HFFc6 (cell line): ENCODE results near the gene SPIRE2. TPM values are rescaled to one million over a fixed set of nuclear protein-coding genes. Genes with fewer than 3 reads are reported as not detected.
"Not testable (repeated sequence)": the region's sequence is repeated elsewhere in the genome, so short reads cannot be mapped to it uniquely, and the experiment has no call there.

ENCODE experiments used
- DNase-seq: peaks from one replicate; pipeline ENCODE4 v3.0.0-alpha.2; 2018
- H3K27ac Mint-ChIP-seq: 2 replicates; pipeline ENCODE4 v1.8.0; 2020; ENCODE audit warnings: mild to moderate bottlenecking, mixed read lengths
- H3K27me3 Mint-ChIP-seq: 2 replicates; pipeline ENCODE4 v1.8.0; 2021; ENCODE audit warnings: mild to moderate bottlenecking, moderate library complexity, mixed read lengths; ENCODE audit not compliant: insufficient read depth
- H3K36me3 Mint-ChIP-seq: 2 replicates; pipeline ENCODE4 v1.8.0; 2021; ENCODE audit warnings: low read depth, mixed read lengths
- H3K4me1 Mint-ChIP-seq: 2 replicates; pipeline ENCODE4 v1.8.0; 2020; ENCODE audit warnings: low read depth, mixed read lengths
- H3K4me3 Mint-ChIP-seq: 2 replicates; pipeline ENCODE4 v1.8.0; 2020; ENCODE audit warnings: mild to moderate bottlenecking, moderate library complexity, mixed read lengths
- H3K9me3 Mint-ChIP-seq: 2 replicates; pipeline ENCODE4 v1.8.0; 2020; ENCODE audit warnings: mild to moderate bottlenecking, mixed read lengths
- total RNA-seq, 6 experiments: library from RNA; stranded (reverse); fragmentation: NEBNext Ultra II Directional; extraction: Animal tissue kit (Norgen Biotek cat#: 25700); gene quantifications; 2 replicates in 1 of 6; 3 replicates in 5 of 6; pipeline ENCODE4 v1.2.3, GENCODE V29; 2021
- TF ChIP-seq, protein P1 (sequence below): fragments of 200-600 bp; sonication (generic); IDR thresholded peaks from 2 replicates; pipeline ENCODE4 v1.5.0; 2021; ENCODE audit warnings: antibody characterized with exemption, mild to moderate bottlenecking

SPIRE2 gene
- total RNA-seq, 6 experiments from 2014 or later = 1.5 to 2.5 (median 1.9) TPM

DNA sequence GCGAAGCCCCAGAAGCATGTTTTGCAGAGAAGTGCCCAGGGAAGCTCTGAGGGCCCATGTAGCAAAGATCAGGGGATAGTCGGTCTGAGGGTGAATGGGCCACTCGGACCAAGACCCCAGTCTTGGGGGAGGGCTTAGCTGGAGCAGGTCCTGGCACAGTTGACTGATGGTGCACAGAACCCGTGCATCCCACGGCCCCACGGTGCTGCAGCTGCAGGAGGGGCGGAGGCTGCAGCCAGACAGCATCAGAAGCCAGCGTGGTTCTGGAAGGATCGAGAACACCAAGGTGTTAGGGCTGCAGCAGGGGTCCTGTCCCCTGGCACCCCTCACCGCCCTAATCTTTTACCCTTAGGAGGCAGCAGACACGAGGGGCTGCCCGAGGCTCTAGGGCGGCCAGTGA lies 83.9 kb downstream of the SPIRE2 start:
- Mint-ChIP-seq H3K9me3 (peaks cover under 1% of the 10 kb centered on the region; the same call in 1 of the 2 replicates), H3K36me3 (peaks cover 16% of the 10 kb centered on the region; the same call in 1 of the 2 replicates)
- no peak for DNase-seq

DNA sequence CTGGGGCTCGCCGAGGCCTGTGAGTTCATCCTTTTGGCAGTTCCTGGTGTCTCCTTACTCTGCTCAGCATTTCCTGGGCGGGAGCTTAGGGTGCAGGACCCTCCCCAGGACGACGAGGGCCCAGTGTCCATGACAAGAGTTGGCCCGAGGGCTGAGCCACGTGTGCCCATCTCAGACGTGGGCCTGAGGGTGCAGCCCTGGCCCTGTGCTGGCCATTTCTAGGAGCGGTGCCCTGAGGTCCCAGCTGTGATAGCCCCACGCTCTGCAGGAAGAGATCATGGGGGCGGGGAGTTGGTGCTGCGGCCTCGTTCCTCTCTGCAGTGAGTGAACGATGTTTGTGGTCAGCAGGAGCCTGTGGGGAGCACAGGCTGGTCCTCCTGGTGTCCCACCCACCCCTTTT lies 84.4 kb downstream of the SPIRE2 start:
- Mint-ChIP-seq H3K27ac (no peak overlapping the region), H3K27me3 (peaks cover 3% of the 10 kb centered on the region), H3K9me3 (no peaks in the 10 kb centered on the region), H3K4me1 (0 out of 2 replicates have a peak, but pooled peaks cover 3% of the 10 kb centered on the region), H3K36me3 (peaks cover 15% of the 10 kb centered on the region; the same call in 1 of the 2 replicates), H3K4me3 (no peak overlapping the region)
- TF ChIP-seq, protein P1, sequence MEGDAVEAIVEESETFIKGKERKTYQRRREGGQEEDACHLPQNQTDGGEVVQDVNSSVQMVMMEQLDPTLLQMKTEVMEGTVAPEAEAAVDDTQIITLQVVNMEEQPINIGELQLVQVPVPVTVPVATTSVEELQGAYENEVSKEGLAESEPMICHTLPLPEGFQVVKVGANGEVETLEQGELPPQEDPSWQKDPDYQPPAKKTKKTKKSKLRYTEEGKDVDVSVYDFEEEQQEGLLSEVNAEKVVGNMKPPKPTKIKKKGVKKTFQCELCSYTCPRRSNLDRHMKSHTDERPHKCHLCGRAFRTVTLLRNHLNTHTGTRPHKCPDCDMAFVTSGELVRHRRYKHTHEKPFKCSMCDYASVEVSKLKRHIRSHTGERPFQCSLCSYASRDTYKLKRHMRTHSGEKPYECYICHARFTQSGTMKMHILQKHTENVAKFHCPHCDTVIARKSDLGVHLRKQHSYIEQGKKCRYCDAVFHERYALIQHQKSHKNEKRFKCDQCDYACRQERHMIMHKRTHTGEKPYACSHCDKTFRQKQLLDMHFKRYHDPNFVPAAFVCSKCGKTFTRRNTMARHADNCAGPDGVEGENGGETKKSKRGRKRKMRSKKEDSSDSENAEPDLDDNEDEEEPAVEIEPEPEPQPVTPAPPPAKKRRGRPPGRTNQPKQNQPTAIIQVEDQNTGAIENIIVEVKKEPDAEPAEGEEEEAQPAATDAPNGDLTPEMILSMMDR = no peak
- DNase-seq = no peak

More for the DNA sequence above, 83.9 kb downstream of the SPIRE2 start:
- Mint-ChIP-seq H3K27me3 (peaks cover 2% of the 10 kb centered on the region), H3K4me1 (no peaks in the 10 kb centered on the region), H3K27ac (no peak overlapping the region), H3K4me3 (no peak overlapping the region)
- TF ChIP-seq, protein P1 = no peak

DNA sequence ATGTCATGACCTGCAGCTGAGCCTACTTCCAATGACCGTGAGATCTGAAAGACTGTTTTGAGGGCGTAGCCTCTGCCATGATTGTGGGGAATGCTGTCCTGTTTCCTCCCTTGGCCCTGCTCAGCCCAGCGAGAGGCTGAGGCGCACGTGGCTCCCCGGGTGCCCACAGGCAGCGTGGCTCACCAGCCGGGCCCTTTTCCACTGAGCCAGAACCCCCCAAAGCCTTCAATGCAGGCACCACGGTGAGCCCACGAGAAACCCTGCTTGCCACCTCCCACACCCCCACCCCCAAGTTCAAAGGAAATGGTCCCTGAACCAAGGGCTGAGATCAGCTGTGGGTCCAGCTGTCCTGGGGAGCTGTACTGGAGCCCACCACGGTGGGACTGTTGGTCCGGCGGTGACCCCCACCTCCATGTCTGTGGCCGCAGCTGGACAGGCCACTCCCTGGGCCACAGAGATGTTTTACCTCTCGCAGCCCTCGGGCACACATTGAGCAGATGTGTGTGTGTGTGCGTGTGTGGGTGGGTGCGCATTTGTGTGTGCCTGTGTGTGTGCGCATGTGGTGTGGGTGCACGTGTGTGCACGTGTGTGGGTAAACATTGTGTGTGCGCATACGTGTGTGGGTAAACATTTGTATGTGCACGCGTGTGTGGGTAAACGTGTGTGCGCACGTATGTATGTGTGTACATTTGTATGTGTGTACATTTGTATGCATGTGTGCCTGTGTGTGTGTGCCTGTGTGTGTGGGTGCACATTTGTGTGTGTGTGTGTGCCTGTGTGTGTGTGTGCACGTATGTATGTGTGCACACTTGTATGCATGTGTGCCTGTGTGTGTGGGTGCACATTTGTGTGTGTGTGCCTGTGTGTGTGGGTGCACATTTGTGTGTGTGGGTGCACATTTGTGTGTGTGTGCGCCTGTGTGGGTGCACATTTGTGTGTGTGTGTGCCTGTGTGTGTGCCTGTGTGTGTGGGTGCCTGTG lies 85.4 kb downstream of the SPIRE2 start:
- TF ChIP-seq, protein P1 = no peak
- Mint-ChIP-seq H3K27me3 (peaks cover 5% of the 10 kb centered on the region), H3K27ac (no peak overlapping the region), H3K4me1 (peaks cover 10% of the 10 kb centered on the region; the same call in 1 of the 2 replicates), H3K4me3 (no peak overlapping the region), H3K36me3 (peaks cover 15% of the 10 kb centered on the region; the same call in 1 of the 2 replicates), H3K9me3 (no peaks in the 10 kb centered on the region)
- DNase-seq = no peak

DNA sequence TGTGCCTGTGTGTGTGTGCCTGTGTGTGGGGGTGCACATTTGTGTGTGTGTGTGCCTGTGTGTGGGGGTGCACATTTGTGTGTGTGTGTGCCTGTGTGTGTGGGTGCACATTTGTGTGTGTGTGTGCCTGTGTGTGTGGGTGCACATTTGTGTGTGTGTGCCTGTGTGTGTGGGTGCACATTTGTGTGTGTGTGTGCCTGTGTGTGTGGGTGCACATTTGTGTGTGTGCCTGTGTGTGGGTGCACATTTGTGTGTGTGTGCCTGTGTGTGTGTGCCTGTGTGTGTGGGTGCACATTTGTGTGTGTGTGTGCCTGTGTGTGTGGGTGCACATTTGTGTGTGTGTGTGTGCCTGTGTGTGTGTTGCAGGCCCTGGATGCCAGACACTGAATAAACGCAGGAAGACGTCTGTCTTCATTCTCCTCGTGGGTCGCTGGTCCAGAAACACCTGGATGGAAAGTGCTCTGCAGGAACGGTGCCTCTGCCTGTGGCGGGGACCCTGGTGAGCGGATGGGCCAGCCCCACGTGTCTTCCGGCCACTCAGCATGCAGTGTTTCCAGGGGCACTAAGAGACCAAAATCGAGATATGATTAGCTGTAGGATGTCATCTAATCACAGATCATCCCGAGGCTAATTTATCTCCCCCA lies 86.5 kb downstream of the SPIRE2 start:
- not testable (repeated sequence) for H3K4me3 Mint-ChIP-seq, H3K27me3 Mint-ChIP-seq, DNase-seq, H3K27ac Mint-ChIP-seq, H3K9me3 Mint-ChIP-seq
- Mint-ChIP-seq H3K4me1 (peaks cover 16% of the 10 kb centered on the region), H3K36me3 (peaks cover 15% of the 10 kb centered on the region; the same call in 1 of the 2 replicates)

DNA sequence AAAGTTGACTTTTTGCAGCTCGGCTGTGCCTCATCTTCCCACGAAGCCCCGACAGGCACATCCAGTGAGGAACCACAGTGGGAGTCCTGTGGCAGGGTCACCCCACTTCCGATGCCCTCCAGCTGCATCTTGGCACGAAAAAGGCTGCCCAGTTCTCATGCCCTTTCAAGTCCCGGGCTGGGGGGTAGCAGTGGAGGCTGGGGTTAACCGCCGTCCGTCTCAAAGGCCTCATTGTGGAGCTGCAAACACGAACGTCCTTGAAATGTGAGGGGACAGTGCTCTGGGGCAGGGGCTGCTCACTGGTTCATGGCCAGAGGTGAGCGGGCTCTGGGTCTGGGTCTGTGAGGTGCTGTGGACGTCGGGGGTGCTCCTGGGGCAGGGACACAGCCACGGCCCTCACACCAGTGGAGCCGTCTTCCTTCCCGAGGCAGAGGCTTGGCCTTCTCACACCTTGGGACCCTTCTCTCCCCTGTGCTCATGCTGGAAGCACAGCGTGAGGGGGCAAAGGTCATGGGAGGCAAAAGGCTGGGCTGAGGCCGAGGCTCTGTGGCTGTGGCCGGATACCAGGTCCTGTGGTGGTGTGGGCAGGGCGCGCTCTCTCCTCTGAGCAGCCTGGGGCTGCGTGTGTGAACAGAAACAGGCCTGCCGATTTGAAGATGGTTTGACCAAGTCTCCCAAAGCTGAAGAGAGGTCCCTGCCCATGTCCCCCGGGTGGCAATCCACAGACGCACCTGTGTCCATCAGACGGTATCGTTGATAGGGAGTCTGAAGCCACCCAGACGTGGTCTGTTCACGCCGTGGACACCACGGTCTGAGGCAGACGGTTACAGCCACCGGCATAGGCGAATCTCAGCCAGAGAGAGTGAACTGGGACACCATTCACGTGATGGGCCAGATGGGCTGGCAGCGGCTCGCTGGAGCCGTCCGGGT lies 87.3 kb downstream of the SPIRE2 start:
- H3K9me3 Mint-ChIP-seq = no peaks in the 10 kb centered on the region
- peaks cover 24% of the 10 kb centered on the region for H3K4me1 Mint-ChIP-seq
- H3K36me3 Mint-ChIP-seq = peaks cover 15% of the 10 kb centered on the region; the same call in 1 of the 2 replicates
- DNase-seq = no peak
- H3K27me3 Mint-ChIP-seq = peaks cover 9% of the 10 kb centered on the region
- no peak overlapping the region for H3K27ac Mint-ChIP-seq
- no peak overlapping the region for H3K4me3 Mint-ChIP-seq
- TF ChIP-seq, protein P1 = no peak
